Mesenchymal stem cell (in vitro differentiated cells and primary cell): ENCODE measurements around the gene MAGI3.

Experiments
- DNase-seq: peaks from one replicate; pipeline ENCODE4 v3.0.0-alpha.2; 2013
- H2AFZ ChIP-seq: one replicate; pipeline ENCODE4 v1.6.1; 2013; ENCODE audit warnings: low read depth, mild to moderate bottlenecking, control low read depth, inconsistent platforms, low read length, moderate library complexity
- H2AK5ac ChIP-seq: 2 replicates; pipeline ENCODE4 v1.6.1; 2013; ENCODE audit warnings: low read length, moderate library complexity, mild to moderate bottlenecking, inconsistent platforms; ENCODE audit not compliant: severe bottlenecking
- H2BK120ac ChIP-seq: one replicate; pipeline ENCODE4 v1.6.1; 2013; ENCODE audit warnings: low read depth, mild to moderate bottlenecking, inconsistent platforms, low read length, moderate library complexity
- H2BK12ac ChIP-seq, 2 experiments: one replicate each; pipeline ENCODE4 v1.6.1; 2013; ENCODE audit warnings: inconsistent platforms in 2 of 2, low read length in 2 of 2, mild to moderate bottlenecking in 2 of 2, moderate library complexity in 2 of 2, control low read depth in 1 of 2
- H2BK15ac ChIP-seq: one replicate; pipeline ENCODE4 v1.6.1; 2013; ENCODE audit warnings: mild to moderate bottlenecking, low read depth, inconsistent platforms; ENCODE audit not compliant: poor library complexity, severe bottlenecking
- H2BK5ac ChIP-seq: 2 replicates; pipeline ENCODE4 v1.6.1; 2013; ENCODE audit warnings: low read depth, mild to moderate bottlenecking, low read length, control low read depth, inconsistent platforms; ENCODE audit not compliant: poor library complexity, severe bottlenecking
- H3K14ac ChIP-seq, 2 experiments: one replicate each; pipeline ENCODE4 v1.6.1; 2013; ENCODE audit warnings: inconsistent platforms in 2 of 2, low read length in 2 of 2, control low read depth in 1 of 2, mild to moderate bottlenecking in 1 of 2, moderate library complexity in 1 of 2
- H3K18ac ChIP-seq, 2 experiments: one replicate each; pipeline ENCODE4 v1.6.1; 2013; ENCODE audit warnings: inconsistent platforms in 2 of 2, low read length in 2 of 2, control low read depth in 1 of 2, low read depth in 1 of 2, mild to moderate bottlenecking in 1 of 2
- H3K23ac ChIP-seq, 2 experiments: one replicate each; pipeline ENCODE4 v1.6.1; 2013; ENCODE audit warnings: inconsistent platforms in 2 of 2, low read length in 2 of 2, mild to moderate bottlenecking in 2 of 2, moderate library complexity in 2 of 2, control low read depth in 1 of 2
- H3K27ac ChIP-seq: 2 replicates; pipeline ENCODE4 v1.5.1; 2013; ENCODE audit warnings: mild to moderate bottlenecking, moderate library complexity, low read length, control low read depth, inconsistent platforms; ENCODE audit not compliant: poor library complexity, severe bottlenecking
- H3K27me3 ChIP-seq, 2 experiments: 2 replicates each; pipeline versions ENCODE4 v1.6.1 to v1.7.0; 2013; ENCODE audit warnings: low read length in 2 of 2, mild to moderate bottlenecking in 2 of 2, moderate library complexity in 2 of 2, control low read depth in 1 of 2, inconsistent platforms in 1 of 2; ENCODE audit not compliant: control insufficient read depth in 1 of 2, insufficient read depth in 1 of 2
- H3K36me3 ChIP-seq, 2 experiments: 2 replicates each; pipeline versions ENCODE4 v1.6.1 to v1.7.0; 2013; ENCODE audit warnings: low read length in 2 of 2, control low read depth in 1 of 2, inconsistent platforms in 1 of 2, low read depth in 1 of 2, mild to moderate bottlenecking in 1 of 2; ENCODE audit not compliant: insufficient read depth in 2 of 2, control insufficient read depth in 1 of 2
- H3K4ac ChIP-seq, 2 experiments: one replicate each; pipeline ENCODE4 v1.6.1; 2013; ENCODE audit warnings: inconsistent platforms in 2 of 2, low read length in 2 of 2, mild to moderate bottlenecking in 2 of 2, moderate library complexity in 2 of 2, control low read depth in 1 of 2, low read depth in 1 of 2
- H3K4me1 ChIP-seq: 2 replicates; pipeline ENCODE4 v1.6.1; 2013; ENCODE audit warnings: low read depth, low read length, control low read depth; ENCODE audit not compliant: control insufficient read depth, insufficient read depth
- H3K4me2 ChIP-seq: 2 replicates; pipeline ENCODE4 v1.6.1; 2013; ENCODE audit warnings: low read length, mild to moderate bottlenecking, inconsistent platforms; ENCODE audit not compliant: poor library complexity, severe bottlenecking
- H3K4me3 ChIP-seq, 2 experiments: 2 replicates each; pipeline versions ENCODE4 v1.5.1 to v1.7.0; 2013; ENCODE audit warnings: low read length in 2 of 2, mild to moderate bottlenecking in 2 of 2, control low read depth in 1 of 2, low read depth in 1 of 2; ENCODE audit not compliant: insufficient read depth in 1 of 2
- H3K79me1 ChIP-seq: replicated peaks from 2 replicates; pipeline ENCODE4 v1.6.1; 2013; ENCODE audit warnings: mild to moderate bottlenecking, control low read depth, low read length, inconsistent platforms; ENCODE audit not compliant: poor library complexity, severe bottlenecking
- H3K9ac ChIP-seq: 2 replicates; pipeline ENCODE4 v1.7.0; 2013; ENCODE audit warnings: mild to moderate bottlenecking, low read length, moderate library complexity
- H3K9me3 ChIP-seq: 2 replicates; pipeline ENCODE4 v1.7.0; 2013; ENCODE audit warnings: mild to moderate bottlenecking, low read length; ENCODE audit not compliant: control insufficient read depth
- H4K8ac ChIP-seq: one replicate; pipeline ENCODE4 v1.6.1; 2013; ENCODE audit warnings: inconsistent platforms, mild to moderate bottlenecking, low read length, moderate library complexity
- H4K91ac ChIP-seq: one replicate; pipeline ENCODE4 v1.6.1; 2013; ENCODE audit warnings: mild to moderate bottlenecking, low read length, inconsistent platforms
- WGBS: methylation state at CpG from one replicate; pipeline ENCODE4 v1.1.7; 2013; ENCODE audit warnings: mixed read lengths; 5-methylcytosine and 5-hydroxymethylcytosine counted together

The MAGI3 gene

DNA sequence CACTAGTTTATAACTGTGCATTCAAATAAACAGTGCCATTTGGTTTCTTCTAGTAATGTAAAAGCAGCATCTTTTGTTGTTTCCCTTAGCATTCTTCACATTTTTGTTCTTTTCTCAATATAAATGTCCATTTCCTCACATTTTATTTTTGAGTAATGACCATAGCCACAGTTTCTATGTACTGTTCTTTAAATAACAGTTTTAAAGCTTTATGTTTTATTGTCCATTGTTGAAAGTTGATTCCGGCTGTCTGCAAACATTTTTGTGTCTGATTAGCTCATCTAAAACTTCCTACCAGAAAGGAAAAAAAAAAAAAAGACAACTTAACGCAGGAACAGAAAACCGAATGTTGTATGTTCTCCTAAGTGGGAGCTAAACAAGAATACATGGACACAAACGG, 139.7 kb downstream of the MAGI3 start:
- no peak for DNase-seq

DNA sequence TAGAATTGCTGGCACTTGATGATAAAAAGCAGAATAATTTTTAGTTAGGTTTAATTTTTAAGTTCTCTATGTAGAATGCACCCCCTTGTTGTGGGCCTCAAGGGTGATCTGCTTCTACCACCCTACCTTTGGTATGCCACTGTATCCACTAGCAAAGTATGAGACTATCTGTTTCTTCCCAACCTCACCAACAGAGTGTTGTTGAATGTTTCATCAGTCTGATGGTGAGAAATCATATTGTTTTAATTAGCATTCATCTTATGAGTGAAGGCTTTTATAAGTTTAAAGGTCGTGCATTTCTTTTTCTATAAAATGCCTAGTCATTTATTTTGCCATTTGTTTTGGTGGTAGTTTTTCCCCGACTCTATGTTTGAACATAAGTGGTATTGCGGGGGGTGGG, 141.0 kb downstream of the MAGI3 start:
- H2AK5ac ChIP-seq, result no peak overlapping the region
- peaks cover 14% of the 10 kb centered on the region for H3K9me3 ChIP-seq
- H3K36me3 ChIP-seq, result no peaks in the 10 kb centered on the region
- no peak overlapping the region for H3K23ac ChIP-seq
- H3K4ac ChIP-seq, result no peak overlapping the region
- no peak overlapping the region for H3K14ac ChIP-seq
- H3K9ac ChIP-seq, result no peak overlapping the region
- no peak overlapping the region for H2AFZ ChIP-seq
- no peak overlapping the region for H2BK120ac ChIP-seq
- no peak overlapping the region for H3K4me3 ChIP-seq
- H3K27me3 ChIP-seq, result no peaks in the 10 kb centered on the region
- H3K27ac ChIP-seq, result no peak overlapping the region
- no peak overlapping the region for H3K18ac ChIP-seq
- H3K4me1 ChIP-seq, result no peaks in the 10 kb centered on the region
- H2BK12ac ChIP-seq, result no peak overlapping the region
- H4K91ac ChIP-seq, result no peak overlapping the region
- peaks cover 3% of the 10 kb centered on the region for H3K79me1 ChIP-seq
- H3K4me2 ChIP-seq, result no peak overlapping the region
- WGBS, result no CpG with 5 or more reads among the region's 3 CpGs
- no peak overlapping the region for H2BK15ac ChIP-seq
- H2BK5ac ChIP-seq, result no peak overlapping the region
- DNase-seq, result no peak
- no peak overlapping the region for H4K8ac ChIP-seq

More for the DNA sequence above, 139.7 kb downstream of the MAGI3 start:
- Histone ChIP-seq H2BK12ac (no peak overlapping the region), H3K9me3 (peaks cover 14% of the 10 kb centered on the region), H4K91ac (no peak overlapping the region), H2AFZ (no peak overlapping the region), H3K9ac (no peak overlapping the region), H2AK5ac (no peak overlapping the region), H3K4ac (no peak overlapping the region), H3K27me3 (no peaks in the 10 kb centered on the region), H3K79me1 (peaks cover 4% of the 10 kb centered on the region), H2BK5ac (no peak overlapping the region), H4K8ac (no peak overlapping the region), H3K4me2 (no peak overlapping the region), H3K36me3 (no peaks in the 10 kb centered on the region), H3K18ac (no peak overlapping the region), H2BK15ac (no peak overlapping the region), H3K27ac (no peak overlapping the region), H3K4me1 (no peaks in the 10 kb centered on the region), H3K23ac (no peak overlapping the region), H3K14ac (no peak overlapping the region), H2BK120ac (no peak overlapping the region), H3K4me3 (no peak overlapping the region)
- whole genome bisulfite sequencing, result 79% methylated on average over 4 of the region's 4 CpGs

DNA sequence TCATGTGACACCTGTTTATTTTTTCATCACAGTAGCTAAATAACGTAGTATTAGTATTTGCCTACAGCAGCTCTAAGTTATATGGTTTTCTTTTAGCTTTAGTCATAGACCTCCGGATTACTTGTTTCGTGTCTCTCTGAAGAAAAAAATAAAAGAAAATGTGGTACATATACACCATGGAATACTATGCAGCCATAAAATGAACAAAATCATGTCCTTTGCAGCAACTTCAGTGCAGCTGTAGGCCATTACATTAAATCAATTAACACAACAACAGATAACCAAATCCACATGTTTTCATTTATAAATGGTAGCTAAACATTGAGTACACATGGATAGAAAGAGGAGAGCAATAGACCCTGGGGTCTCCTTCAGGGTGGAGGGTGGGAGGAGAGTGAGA, 142.7 kb downstream of the MAGI3 start:
- Histone ChIP-seq H3K36me3 (no peaks in the 10 kb centered on the region), H3K4me2 (no peak overlapping the region), H3K9ac (no peak overlapping the region), H2BK12ac (no peak overlapping the region), H3K14ac (no peak overlapping the region), H3K23ac (no peak overlapping the region), H2BK5ac (no peak overlapping the region), H2AFZ (no peak overlapping the region), H2AK5ac (no peak overlapping the region), H4K8ac (no peak overlapping the region), H3K79me1 (peaks cover 7% of the 10 kb centered on the region), H3K4me1 (no peaks in the 10 kb centered on the region), H3K4me3 (no peak overlapping the region), H3K4ac (no peak overlapping the region), H3K27ac (peak overlapping the region; percentile 94), H3K18ac (no peak overlapping the region), H2BK120ac (no peak overlapping the region), H3K27me3 (no peaks in the 10 kb centered on the region), H3K9me3 (peaks cover 4% of the 10 kb centered on the region), H2BK15ac (no peak overlapping the region), H4K91ac (no peak overlapping the region)
- no CpG with 5 or more reads among the region's 3 CpGs for WGBS
- DNase-seq, result no peak

DNA sequence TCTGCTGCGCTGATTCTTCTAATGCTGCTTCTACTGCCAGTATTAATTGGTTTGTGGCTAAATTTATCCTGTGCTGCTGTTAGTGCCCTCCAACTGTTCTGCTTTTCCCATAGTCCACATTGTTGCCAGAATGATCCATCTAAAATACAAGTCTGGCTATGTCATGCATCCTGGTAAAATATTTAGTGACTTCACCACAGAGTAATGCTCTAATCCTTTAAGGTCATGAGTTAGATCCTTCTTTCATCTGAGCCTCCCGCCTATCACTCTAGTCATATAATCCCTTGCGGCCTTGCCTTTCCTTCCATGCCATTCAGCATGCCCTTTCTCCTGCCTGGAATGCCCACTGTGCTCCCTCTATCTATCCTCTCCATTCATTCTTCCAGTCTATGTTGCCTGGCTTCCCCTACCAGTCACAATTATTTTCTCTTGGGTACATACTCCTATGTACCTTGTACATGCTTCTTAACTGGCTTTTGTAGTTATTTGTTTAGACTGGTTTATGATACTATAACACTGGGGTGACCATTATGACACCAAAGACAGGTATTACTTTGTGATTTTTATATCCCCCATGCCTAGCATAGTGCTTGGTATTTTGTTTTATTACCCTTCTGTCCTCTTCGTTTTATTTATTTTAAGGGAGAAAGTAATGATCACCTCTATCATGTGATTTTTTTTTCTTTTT, 144.0 kb downstream of the MAGI3 start:
- no peak overlapping the region for H3K14ac ChIP-seq
- 70% methylated on average over 3 of the region's 4 CpGs for WGBS
- no peak overlapping the region for H2BK5ac ChIP-seq
- peaks cover 5% of the 10 kb centered on the region for H3K79me1 ChIP-seq
- no peaks in the 10 kb centered on the region for H3K9me3 ChIP-seq
- no peak overlapping the region for H2AK5ac ChIP-seq
- H3K23ac ChIP-seq, result no peak overlapping the region
- peak overlapping the region; percentile 94 for H3K27ac ChIP-seq
- H3K36me3 ChIP-seq, result no peaks in the 10 kb centered on the region
- H3K27me3 ChIP-seq, result no peaks in the 10 kb centered on the region
- H3K4ac ChIP-seq, result no peak overlapping the region
- peak overlapping the region; percentile 61 for H4K91ac ChIP-seq
- H3K18ac ChIP-seq, result no peak overlapping the region
- no peaks in the 10 kb centered on the region for H3K4me1 ChIP-seq
- H3K4me3 ChIP-seq, result no peak overlapping the region
- H4K8ac ChIP-seq, result peak overlapping the region; percentile 41
- H2AFZ ChIP-seq, result no peak overlapping the region
- H2BK120ac ChIP-seq, result no peak overlapping the region
- H3K4me2 ChIP-seq, result no peak overlapping the region
- no peak overlapping the region for H2BK15ac ChIP-seq
- DNase-seq, result peak; percentile 63
- H2BK12ac ChIP-seq, result no peak overlapping the region
- H3K9ac ChIP-seq, result peak overlapping the region; percentile 62
